ENCODE data around the gene MTG1.
"Not testable (repeated sequence)": the region's sequence is repeated elsewhere in the genome, so short reads cannot be mapped to it uniquely, and the experiment has no call there.

The MTG1 gene

DNA sequence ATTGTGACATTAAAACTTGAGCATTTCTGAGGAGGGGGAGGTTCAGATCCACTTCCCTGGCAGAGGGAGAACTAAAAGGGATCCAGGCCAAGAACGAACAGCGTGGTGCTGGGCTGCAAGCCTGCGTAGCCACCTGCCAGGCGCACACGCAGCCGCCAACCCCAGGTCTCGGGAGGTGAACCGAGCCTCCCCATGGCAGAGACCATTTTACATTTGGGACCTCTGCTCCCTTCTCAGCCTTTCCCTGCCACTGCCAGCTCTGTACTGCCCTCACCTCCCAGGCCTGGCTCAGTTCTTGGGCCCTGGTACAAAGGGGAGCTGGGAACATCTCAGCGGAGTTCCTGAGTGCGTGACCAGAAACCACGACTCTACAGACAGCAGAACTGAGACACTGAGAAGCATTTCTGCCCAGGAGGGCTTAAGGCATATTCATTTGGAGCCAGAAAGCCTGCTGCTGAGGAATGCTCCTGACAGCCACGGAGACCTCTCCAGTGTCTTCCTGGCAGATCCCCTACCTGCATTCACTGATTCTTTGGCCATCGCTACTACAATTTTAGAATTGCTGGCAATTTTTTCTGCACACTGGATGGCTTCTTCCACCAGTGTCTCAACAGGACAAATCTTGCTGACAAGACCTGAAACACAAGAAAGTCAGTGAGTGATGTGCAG lies 28.4 kb upstream of the MTG1 start:
- TF ChIP-seq, protein P1, sequence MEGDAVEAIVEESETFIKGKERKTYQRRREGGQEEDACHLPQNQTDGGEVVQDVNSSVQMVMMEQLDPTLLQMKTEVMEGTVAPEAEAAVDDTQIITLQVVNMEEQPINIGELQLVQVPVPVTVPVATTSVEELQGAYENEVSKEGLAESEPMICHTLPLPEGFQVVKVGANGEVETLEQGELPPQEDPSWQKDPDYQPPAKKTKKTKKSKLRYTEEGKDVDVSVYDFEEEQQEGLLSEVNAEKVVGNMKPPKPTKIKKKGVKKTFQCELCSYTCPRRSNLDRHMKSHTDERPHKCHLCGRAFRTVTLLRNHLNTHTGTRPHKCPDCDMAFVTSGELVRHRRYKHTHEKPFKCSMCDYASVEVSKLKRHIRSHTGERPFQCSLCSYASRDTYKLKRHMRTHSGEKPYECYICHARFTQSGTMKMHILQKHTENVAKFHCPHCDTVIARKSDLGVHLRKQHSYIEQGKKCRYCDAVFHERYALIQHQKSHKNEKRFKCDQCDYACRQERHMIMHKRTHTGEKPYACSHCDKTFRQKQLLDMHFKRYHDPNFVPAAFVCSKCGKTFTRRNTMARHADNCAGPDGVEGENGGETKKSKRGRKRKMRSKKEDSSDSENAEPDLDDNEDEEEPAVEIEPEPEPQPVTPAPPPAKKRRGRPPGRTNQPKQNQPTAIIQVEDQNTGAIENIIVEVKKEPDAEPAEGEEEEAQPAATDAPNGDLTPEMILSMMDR (IDR thresholded peaks at IDR 0.05; ENCODE audit: borderline replicate concordance, control extremely low read depth, extremely low read depth, insufficient read depth, missing control alignments): no peak
- in situ Hi-C loops (cut with MboI; ENCODE audit: low sequenced_read_pairs, unreplicated experiment): no loop called here
- DNase-seq (ENCODE audit: low spot score): no peak

DNA sequence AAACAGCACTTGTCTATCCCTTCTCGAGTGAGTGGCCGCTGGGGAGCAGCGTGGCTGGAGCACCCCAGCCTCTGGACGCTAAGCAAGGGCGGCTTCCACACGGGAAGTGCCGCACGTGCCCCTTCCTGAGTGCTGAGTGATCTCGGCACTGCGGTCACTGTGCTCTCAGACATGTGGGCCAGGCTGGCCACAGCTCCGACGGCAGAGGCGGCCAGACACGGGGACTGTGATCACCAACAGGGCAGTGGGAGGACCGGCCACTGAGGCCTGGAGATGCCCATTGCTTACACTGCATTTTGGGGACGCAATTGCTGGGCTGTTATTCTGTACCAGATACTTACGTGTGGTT lies 27.9 kb upstream of the MTG1 start:
- in situ Hi-C loops (cut with MboI; ENCODE audit: low sequenced_read_pairs, unreplicated experiment): no loop called here

DNA sequence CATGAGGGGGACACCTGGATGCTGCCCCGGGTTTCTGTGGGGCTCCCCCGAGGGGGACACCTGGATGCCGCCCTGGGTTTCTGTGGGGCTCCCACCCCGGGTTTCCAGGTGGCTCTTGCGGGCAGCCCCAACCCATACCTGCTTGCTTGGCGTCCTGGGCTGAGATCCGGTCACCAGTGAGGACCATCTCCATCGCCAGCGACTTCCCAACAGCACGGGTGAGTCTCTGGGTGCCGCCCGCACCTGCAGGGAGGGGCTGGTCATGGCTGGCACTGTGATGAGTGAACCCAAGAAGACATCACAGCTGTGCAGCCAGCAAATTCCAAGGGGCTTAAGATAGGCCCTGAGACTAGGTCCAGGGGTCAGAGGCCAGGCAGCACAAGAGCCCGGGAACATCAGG lies 27.2 kb upstream of the MTG1 start:
- TF ChIP-seq, protein P1 (IDR thresholded peaks at IDR 0.05; ENCODE audit: borderline replicate concordance, control extremely low read depth, extremely low read depth, insufficient read depth, missing control alignments): no peak
- DNase-seq (ENCODE audit: low spot score): no peak
- in situ Hi-C loops (cut with MboI; ENCODE audit: low sequenced_read_pairs, unreplicated experiment): no loop called here

More for the DNA sequence above, 27.9 kb upstream of the MTG1 start:
- DNase-seq (ENCODE audit: low spot score): no peak
- TF ChIP-seq, protein P1 (IDR thresholded peaks at IDR 0.05; ENCODE audit: borderline replicate concordance, control extremely low read depth, extremely low read depth, insufficient read depth, missing control alignments): no peak

DNA sequence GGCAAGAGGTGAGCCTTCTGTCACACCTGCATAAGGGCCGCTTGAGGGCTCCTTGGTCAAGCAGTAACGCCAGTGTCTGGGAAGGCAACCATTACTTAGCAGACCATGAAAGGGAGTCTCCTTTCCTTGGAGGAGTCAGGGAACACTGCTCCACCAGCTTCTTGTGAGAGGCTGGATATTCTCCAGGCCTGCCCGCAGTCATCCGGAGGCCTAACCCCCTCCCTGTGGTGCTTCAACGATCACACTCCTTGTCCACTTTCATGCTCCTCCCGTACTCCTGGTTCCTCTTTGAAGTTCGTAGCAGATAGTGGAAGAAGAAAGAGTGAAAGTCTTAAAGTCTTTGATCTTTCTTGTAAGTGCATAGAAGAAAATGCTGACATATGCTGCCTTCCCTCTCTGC lies 26.5 kb upstream of the MTG1 start:
- DNase-seq (ENCODE audit: low spot score); in situ Hi-C loops (cut with MboI; ENCODE audit: low sequenced_read_pairs, unreplicated experiment): not testable (repeated sequence)

DNA sequence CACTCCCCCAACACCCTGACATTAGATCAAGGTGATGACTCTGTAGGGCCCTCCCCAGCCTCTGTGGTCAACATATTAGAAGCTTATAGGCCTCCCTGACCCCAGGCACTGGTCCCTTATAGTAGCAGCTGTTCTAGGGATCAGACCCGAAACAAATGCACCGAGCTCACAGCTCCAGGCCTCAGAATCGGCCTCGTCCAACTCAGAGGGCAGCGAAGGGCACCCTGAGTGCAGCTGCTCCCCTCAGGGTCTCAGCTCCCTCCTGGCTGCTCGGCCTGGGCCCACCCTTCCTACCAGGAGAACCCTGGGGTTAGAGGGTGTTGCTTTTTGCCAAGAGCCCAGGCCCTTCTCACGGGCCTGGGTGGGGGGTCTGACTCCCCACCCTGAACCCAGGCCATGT lies 25.8 kb upstream of the MTG1 start:
- in situ Hi-C loops (cut with MboI; ENCODE audit: low sequenced_read_pairs, unreplicated experiment): no loop called here
- no peak for DNase-seq (ENCODE audit: low spot score)
- TF ChIP-seq, protein P1 (IDR thresholded peaks at IDR 0.05; ENCODE audit: borderline replicate concordance, control extremely low read depth, extremely low read depth, insufficient read depth, missing control alignments): no peak

DNA sequence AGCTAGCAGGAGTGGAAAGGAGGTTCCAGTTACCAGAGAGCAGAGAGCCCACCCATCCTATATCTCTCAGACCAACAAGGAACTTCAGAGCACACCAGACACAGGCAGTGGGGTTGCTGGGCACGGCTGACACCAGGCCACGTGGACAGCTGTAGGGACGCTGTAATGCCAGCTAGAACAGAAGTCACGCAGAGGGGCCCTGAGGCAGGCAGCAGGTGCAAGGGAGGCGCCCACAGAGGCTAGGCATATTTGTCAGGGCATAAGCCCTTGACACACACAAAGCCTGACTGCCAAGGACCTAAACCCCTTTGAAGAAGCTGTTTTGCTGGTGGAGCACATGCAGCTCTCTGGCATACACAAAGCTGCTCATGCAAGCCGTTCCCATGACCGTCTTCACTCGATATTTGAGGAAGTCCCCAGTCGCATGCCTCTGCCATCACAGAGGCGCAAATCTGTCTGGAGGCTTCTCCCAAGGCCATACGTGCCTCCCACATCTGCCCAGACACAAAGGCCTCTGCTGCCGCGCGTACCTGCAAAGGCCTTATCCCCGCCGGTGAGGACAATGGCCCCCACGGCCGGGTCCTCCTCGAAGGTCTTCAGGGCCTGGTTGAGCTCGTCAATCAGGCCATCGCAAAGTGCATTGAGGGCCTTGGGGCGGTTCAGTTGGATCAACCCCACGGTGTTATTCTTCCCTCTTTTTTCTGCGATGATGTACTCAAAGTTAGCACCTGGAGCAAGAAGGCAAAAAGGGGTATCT lies 23.7 kb upstream of the MTG1 start:
- in situ Hi-C loops (cut with MboI; ENCODE audit: low sequenced_read_pairs, unreplicated experiment): no loop called here
- TF ChIP-seq, protein P1 (IDR thresholded peaks at IDR 0.05; ENCODE audit: borderline replicate concordance, control extremely low read depth, extremely low read depth, insufficient read depth, missing control alignments): no peak
- DNase-seq (ENCODE audit: low spot score): no peak

DNA sequence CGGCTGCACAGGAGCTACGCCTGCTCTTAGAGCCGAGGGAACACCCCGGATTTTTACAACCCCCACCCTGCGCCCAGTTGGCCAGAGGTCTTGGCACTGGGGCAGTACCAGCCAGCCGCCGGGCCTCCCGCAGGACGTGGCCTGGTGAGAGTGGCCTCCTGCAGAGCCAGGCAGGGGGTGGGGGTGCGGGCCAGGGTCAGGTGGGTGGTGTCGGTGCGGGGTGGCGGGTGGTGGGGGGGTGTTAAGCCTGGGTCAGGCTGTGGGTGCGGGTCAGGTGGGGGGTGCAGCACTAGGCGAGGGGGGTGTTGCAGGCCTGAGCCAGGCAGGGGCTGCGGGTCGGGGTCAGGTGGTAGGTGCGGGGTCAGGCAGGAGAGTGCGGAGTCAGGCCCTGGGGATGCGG lies 21.4 kb upstream of the MTG1 start:
- in situ Hi-C loops (cut with MboI; ENCODE audit: low sequenced_read_pairs, unreplicated experiment): no loop called here
- DNase-seq (ENCODE audit: low spot score): no peak
- TF ChIP-seq, protein P1 (IDR thresholded peaks at IDR 0.05; ENCODE audit: borderline replicate concordance, control extremely low read depth, extremely low read depth, insufficient read depth, missing control alignments): no peak
